GM23338 (cell line): ENCODE data around the gene CDC73. TPM values are rescaled to one million over a fixed set of nuclear protein-coding genes. Genes with fewer than 3 reads are reported as not detected.

Experiments used
- ATAC-seq: fragments of 200-7000 bp; cut with Tn5 transposase; 3 replicates; pipeline ENCODE4 v1.9.1; 2020
- DNase-seq: peaks from one replicate; pipeline ENCODE4 v3.0.0-alpha.2; 2015; ENCODE audit warnings: low spot score
- H2AFZ ChIP-seq: fragments of 200-600 bp; sonication (generic); 2 replicates; pipeline ENCODE4 v1.8.0; 2016; ENCODE audit warnings: antibody characterized with exemption, mild to moderate bottlenecking, moderate library complexity
- H3F3A ChIP-seq: fragments of 200-600 bp; sonication (generic); replicated peaks from 2 replicates; pipeline ENCODE4 v1.8.0; 2017; ENCODE audit warnings: antibody characterized with exemption, mixed run types, low read depth
- H3K27ac ChIP-seq: fragments of 200-600 bp; sonication (generic); 2 replicates; pipeline ENCODE4 v1.6.1; 2016; ENCODE audit warnings: low read depth
- H3K27me3 ChIP-seq: fragments of 200-600 bp; sonication (generic); 2 replicates; pipeline ENCODE4 v1.8.0; 2016; ENCODE audit warnings: mild to moderate bottlenecking, mixed run types, moderate library complexity; ENCODE audit not compliant: insufficient read depth
- H3K36me3 ChIP-seq: fragments of 200-600 bp; sonication (generic); 2 replicates; pipeline ENCODE4 v1.8.0; 2016; ENCODE audit warnings: mild to moderate bottlenecking; ENCODE audit not compliant: insufficient read depth
- H3K4me1 ChIP-seq: fragments of 200-600 bp; sonication (generic); 2 replicates; pipeline ENCODE4 v1.8.0; 2016; ENCODE audit warnings: mild to moderate bottlenecking, moderate library complexity; ENCODE audit not compliant: insufficient read depth
- H3K4me2 ChIP-seq: fragments of 200-600 bp; sonication (generic); 2 replicates; pipeline ENCODE4 v1.7.1; 2017; ENCODE audit warnings: mixed run types
- H3K4me3 ChIP-seq: fragments of 200-600 bp; sonication (generic); 2 replicates; pipeline ENCODE4 v1.6.1; 2016; ENCODE audit warnings: mixed run types
- H3K79me2 ChIP-seq: fragments of 200-600 bp; sonication (generic); replicated peaks from 2 replicates; pipeline ENCODE4 v1.8.0; 2017; ENCODE audit warnings: mild to moderate bottlenecking; ENCODE audit not compliant: insufficient read depth
- H3K9me2 ChIP-seq: fragments of 200-600 bp; sonication (generic); 2 replicates; pipeline ENCODE4 v1.8.0; 2017; ENCODE audit not compliant: insufficient read depth
- H4K20me1 ChIP-seq: fragments of 200-600 bp; sonication (generic); replicated peaks from 2 replicates; pipeline ENCODE4 v1.8.0; 2017; ENCODE audit warnings: mild to moderate bottlenecking; ENCODE audit not compliant: insufficient read depth
- H3K27ac Mint-ChIP-seq: 2 replicates; pipeline ENCODE4 v1.8.0; 2020; ENCODE audit warnings: inconsistent platforms, mild to moderate bottlenecking, moderate library complexity, mixed read lengths
- H3K27me3 Mint-ChIP-seq: 3 replicates; pipeline ENCODE4 v1.8.0; 2022; ENCODE audit warnings: low read depth, mild to moderate bottlenecking, moderate library complexity, mixed read lengths, inconsistent platforms; ENCODE audit not compliant: insufficient read depth, poor library complexity
- H3K36me3 Mint-ChIP-seq: 3 replicates; pipeline ENCODE4 v1.8.0; 2021; ENCODE audit warnings: low read depth, mild to moderate bottlenecking, inconsistent platforms, moderate library complexity, mixed read lengths
- H3K4me1 Mint-ChIP-seq: 3 replicates; pipeline ENCODE4 v1.8.0; 2020; ENCODE audit warnings: mild to moderate bottlenecking, inconsistent platforms, mixed read lengths
- H3K4me3 Mint-ChIP-seq: 3 replicates; pipeline ENCODE4 v1.8.0; 2021; ENCODE audit warnings: moderate library complexity, mild to moderate bottlenecking, inconsistent platforms, mixed read lengths
- H3K9me3 Mint-ChIP-seq: 3 replicates; pipeline ENCODE4 v1.8.0; 2020; ENCODE audit warnings: moderate library complexity, mild to moderate bottlenecking, inconsistent platforms, mixed read lengths
- CREB1 ChIP-seq: fragments of 250-450 bp; sonication (Bioruptor Pico); IDR thresholded peaks from 2 replicates; pipeline ENCODE4 v1.5.0; 2020; ENCODE audit warnings: low read depth, mild to moderate bottlenecking, moderate library complexity
- CTCF ChIP-seq, 2 experiments: fragments of 200-600 bp in 1 of 2; sonication (generic) in 1 of 2; conservative IDR thresholded peaks; 2 replicates each; pipeline versions ENCODE4 v1.5.1 to v1.6.1; 2016 to 2017; ENCODE audit warnings: antibody characterized with exemption in 2 of 2, low read depth in 2 of 2, mild to moderate bottlenecking in 2 of 2, moderate library complexity in 1 of 2
- ETS1 ChIP-seq: IDR thresholded peaks from 2 replicates; pipeline ENCODE4 v1.6.1; 2016; ENCODE audit warnings: antibody characterized with exemption
- EZH2 ChIP-seq: fragments of 200-600 bp; sonication (generic); IDR thresholded peaks from one replicate; pipeline ENCODE4 v1.8.0; 2017; ENCODE audit warnings: antibody characterized with exemption, mild to moderate bottlenecking, low read depth; ENCODE audit not compliant: unreplicated experiment
- EZH2phosphoT487 ChIP-seq: fragments of 200-600 bp; sonication (generic); IDR thresholded peaks from one replicate; pipeline ENCODE4 v1.8.1; 2018; ENCODE audit warnings: antibody characterized with exemption; ENCODE audit not compliant: unreplicated experiment
- JUNB ChIP-seq: IDR thresholded peaks from one replicate; pipeline ENCODE4 v1.6.1; 2016; ENCODE audit warnings: antibody characterized with exemption; ENCODE audit not compliant: unreplicated experiment
- NANOG ChIP-seq: IDR thresholded peaks from 2 replicates; pipeline ENCODE4 v1.6.1; 2016; ENCODE audit warnings: antibody characterized with exemption, borderline replicate concordance
- POLR2AphosphoS5 ChIP-seq: IDR thresholded peaks from 2 replicates; pipeline ENCODE4 v1.6.1; 2016; ENCODE audit warnings: antibody characterized with exemption, low read depth
- STAT1 ChIP-seq: IDR thresholded peaks from one replicate; pipeline ENCODE4 v1.6.1; 2016; ENCODE audit warnings: antibody characterized with exemption; ENCODE audit not compliant: unreplicated experiment
- ZNF114 ChIP-seq: fragments of 250-450 bp; sonication (Bioruptor Pico); IDR thresholded peaks from 2 replicates; pipeline ENCODE4 v1.5.0; 2020; ENCODE audit warnings: mild to moderate bottlenecking, moderate library complexity
- ZNF331 ChIP-seq: fragments of 250-450 bp; sonication (Bioruptor Pico); IDR thresholded peaks from 2 replicates; pipeline ENCODE4 v1.5.0; 2020; ENCODE audit warnings: low read depth, mild to moderate bottlenecking, moderate library complexity
- polyA plus RNA-seq: library from polyadenylated mRNA; unstranded; fragments of >200 nt; fragmentation: Nextera tagmentation; extraction: Ambion mirVana; gene quantifications from 2 replicates; pipeline ENCODE4 v1.2.1, GENCODE V29; 2016
- total RNA-seq: library from RNA; depleted of rRNA; stranded (reverse); fragments of >200 nt; shearing (Covaris generic); gene quantifications from 2 replicates; pipeline ENCODE4 v1.2.3, GENCODE V29; 2014
- TF ChIP-seq, protein P1 (sequence below): IDR thresholded peaks from one replicate; pipeline ENCODE4 v1.6.1; 2018; ENCODE audit warnings: antibody characterized with exemption; ENCODE audit not compliant: unreplicated experiment
- TF ChIP-seq, protein P2 (sequence below): fragments of 250-450 bp; sonication (Bioruptor Pico); IDR thresholded peaks from 2 replicates; pipeline ENCODE4 v1.5.0; 2020; ENCODE audit warnings: mild to moderate bottlenecking, moderate library complexity

CDC73 gene
- total and polyA plus RNA-seq, 2 experiments from 2014 or later: 40.4 to 63.2 TPM

DNA sequence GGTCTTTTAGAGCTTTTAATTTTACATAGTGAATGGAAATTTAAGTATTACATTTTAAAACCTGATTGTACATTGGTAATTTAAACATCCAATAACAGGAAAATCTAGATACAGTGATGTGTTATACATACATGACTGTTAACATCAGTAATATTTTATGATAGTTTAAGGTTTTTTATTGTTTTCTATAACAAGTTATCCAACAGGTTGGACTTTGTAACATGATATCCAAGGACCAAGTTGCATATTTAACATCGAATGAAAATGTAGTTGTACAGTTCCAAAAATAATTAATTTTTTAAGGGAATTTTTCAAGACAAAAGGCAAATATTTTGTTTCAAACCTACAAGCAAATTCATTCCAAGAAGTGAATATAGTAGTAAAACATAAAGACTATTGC lies 31.0 kb upstream of the CDC73 start:
- ATAC-seq: no peak

More for the DNA sequence above, 31.0 kb upstream of the CDC73 start:
- Mint-ChIP-seq H3K36me3 (no peaks in the 10 kb centered on the region; the same call in 2 of the 3 replicates), H3K27ac (no peak overlapping the region), H3K4me3 (no peak overlapping the region), H3K4me1 (no peaks in the 10 kb centered on the region; the same call in 2 of the 3 replicates), H3K27me3 (peaks cover 2% of the 10 kb centered on the region), H3K9me3 (no peaks in the 10 kb centered on the region)
- DNase-seq: no peak
- Histone ChIP-seq H3K36me3 (no peaks in the 10 kb centered on the region; the same call in 1 of the 2 replicates), H3K4me2 (no peak overlapping the region), H3K4me3 (no peak overlapping the region), H3F3A (no peaks in the 10 kb centered on the region), H3K79me2 (no peaks in the 10 kb centered on the region), H3K27ac (no peak overlapping the region), H3K27me3 (no peaks in the 10 kb centered on the region), H3K4me1 (no peaks in the 10 kb centered on the region), H3K9me2 (no peaks in the 10 kb centered on the region), H2AFZ (no peak overlapping the region), H4K20me1 (no peaks in the 10 kb centered on the region)
- TF ChIP-seq EZH2phosphoT487 (no peak), ZNF331 (no peak), NANOG (no peak), POLR2AphosphoS5 (no peak), ZNF114 (CRISPR knock-in tag) (no peak), ETS1 (no peak), CTCF (conservative IDR thresholded peaks at IDR 0.05; ENCODE audit: low read depth in 2 of 2) (no peak), EZH2 (no peak), CREB1 (CRISPR knock-in tag) (no peak), STAT1 (no peak), JUNB (no peak)
- TF ChIP-seq, protein P1, sequence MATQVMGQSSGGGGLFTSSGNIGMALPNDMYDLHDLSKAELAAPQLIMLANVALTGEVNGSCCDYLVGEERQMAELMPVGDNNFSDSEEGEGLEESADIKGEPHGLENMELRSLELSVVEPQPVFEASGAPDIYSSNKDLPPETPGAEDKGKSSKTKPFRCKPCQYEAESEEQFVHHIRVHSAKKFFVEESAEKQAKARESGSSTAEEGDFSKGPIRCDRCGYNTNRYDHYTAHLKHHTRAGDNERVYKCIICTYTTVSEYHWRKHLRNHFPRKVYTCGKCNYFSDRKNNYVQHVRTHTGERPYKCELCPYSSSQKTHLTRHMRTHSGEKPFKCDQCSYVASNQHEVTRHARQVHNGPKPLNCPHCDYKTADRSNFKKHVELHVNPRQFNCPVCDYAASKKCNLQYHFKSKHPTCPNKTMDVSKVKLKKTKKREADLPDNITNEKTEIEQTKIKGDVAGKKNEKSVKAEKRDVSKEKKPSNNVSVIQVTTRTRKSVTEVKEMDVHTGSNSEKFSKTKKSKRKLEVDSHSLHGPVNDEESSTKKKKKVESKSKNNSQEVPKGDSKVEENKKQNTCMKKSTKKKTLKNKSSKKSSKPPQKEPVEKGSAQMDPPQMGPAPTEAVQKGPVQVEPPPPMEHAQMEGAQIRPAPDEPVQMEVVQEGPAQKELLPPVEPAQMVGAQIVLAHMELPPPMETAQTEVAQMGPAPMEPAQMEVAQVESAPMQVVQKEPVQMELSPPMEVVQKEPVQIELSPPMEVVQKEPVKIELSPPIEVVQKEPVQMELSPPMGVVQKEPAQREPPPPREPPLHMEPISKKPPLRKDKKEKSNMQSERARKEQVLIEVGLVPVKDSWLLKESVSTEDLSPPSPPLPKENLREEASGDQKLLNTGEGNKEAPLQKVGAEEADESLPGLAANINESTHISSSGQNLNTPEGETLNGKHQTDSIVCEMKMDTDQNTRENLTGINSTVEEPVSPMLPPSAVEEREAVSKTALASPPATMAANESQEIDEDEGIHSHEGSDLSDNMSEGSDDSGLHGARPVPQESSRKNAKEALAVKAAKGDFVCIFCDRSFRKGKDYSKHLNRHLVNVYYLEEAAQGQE: no peak
- TF ChIP-seq, protein P2, sequence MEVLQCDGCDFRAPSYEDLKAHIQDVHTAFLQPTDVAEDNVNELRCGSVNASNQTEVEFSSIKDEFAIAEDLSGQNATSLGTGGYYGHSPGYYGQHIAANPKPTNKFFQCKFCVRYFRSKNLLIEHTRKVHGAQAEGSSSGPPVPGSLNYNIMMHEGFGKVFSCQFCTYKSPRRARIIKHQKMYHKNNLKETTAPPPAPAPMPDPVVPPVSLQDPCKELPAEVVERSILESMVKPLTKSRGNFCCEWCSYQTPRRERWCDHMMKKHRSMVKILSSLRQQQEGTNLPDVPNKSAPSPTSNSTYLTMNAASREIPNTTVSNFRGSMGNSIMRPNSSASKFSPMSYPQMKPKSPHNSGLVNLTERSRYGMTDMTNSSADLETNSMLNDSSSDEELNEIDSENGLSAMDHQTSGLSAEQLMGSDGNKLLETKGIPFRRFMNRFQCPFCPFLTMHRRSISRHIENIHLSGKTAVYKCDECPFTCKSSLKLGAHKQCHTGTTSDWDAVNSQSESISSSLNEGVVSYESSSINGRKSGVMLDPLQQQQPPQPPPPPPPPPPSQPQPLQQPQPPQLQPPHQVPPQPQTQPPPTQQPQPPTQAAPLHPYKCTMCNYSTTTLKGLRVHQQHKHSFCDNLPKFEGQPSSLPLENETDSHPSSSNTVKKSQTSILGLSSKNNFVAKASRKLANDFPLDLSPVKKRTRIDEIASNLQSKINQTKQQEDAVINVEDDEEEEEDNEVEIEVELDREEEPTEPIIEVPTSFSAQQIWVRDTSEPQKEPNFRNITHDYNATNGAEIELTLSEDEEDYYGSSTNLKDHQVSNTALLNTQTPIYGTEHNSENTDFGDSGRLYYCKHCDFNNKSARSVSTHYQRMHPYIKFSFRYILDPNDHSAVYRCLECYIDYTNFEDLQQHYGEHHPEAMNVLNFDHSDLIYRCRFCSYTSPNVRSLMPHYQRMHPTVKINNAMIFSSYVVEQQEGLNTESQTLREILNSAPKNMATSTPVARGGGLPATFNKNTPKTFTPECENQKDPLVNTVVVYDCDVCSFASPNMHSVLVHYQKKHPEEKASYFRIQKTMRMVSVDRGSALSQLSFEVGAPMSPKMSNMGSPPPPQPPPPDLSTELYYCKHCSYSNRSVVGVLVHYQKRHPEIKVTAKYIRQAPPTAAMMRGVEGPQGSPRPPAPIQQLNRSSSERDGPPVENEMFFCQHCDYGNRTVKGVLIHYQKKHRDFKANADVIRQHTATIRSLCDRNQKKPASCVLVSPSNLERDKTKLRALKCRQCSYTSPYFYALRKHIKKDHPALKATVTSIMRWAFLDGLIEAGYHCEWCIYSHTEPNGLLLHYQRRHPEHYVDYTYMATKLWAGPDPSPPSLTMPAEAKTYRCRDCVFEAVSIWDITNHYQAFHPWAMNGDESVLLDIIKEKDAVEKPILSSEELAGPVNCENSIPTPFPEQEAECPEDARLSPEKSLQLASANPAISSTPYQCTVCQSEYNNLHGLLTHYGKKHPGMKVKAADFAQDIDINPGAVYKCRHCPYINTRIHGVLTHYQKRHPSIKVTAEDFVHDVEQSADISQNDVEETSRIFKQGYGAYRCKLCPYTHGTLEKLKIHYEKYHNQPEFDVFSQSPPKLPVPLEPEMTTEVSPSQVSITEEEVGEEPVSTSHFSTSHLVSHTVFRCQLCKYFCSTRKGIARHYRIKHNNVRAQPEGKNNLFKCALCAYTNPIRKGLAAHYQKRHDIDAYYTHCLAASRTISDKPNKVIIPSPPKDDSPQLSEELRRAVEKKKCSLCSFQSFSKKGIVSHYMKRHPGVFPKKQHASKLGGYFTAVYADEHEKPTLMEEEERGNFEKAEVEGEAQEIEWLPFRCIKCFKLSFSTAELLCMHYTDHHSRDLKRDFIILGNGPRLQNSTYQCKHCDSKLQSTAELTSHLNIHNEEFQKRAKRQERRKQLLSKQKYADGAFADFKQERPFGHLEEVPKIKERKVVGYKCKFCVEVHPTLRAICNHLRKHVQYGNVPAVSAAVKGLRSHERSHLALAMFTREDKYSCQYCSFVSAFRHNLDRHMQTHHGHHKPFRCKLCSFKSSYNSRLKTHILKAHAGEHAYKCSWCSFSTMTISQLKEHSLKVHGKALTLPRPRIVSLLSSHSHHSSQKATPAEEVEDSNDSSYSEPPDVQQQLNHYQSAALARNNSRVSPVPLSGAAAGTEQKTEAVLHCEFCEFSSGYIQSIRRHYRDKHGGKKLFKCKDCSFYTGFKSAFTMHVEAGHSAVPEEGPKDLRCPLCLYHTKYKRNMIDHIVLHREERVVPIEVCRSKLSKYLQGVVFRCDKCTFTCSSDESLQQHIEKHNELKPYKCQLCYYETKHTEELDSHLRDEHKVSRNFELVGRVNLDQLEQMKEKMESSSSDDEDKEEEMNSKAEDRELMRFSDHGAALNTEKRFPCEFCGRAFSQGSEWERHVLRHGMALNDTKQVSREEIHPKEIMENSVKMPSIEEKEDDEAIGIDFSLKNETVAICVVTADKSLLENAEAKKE (CRISPR knock-in tag): no peak
